ENCODE results near the gene SLC8A3. TPM values are rescaled to one million over a fixed set of nuclear protein-coding genes. Genes with fewer than 3 reads are reported as not detected.

Gene SLC8A3
- total and polyA plus RNA-seq, 9 of the 15 experiments (the other 6 are each of a cell fraction or from before 2014, with no cell fraction given), result not detected

DNA sequence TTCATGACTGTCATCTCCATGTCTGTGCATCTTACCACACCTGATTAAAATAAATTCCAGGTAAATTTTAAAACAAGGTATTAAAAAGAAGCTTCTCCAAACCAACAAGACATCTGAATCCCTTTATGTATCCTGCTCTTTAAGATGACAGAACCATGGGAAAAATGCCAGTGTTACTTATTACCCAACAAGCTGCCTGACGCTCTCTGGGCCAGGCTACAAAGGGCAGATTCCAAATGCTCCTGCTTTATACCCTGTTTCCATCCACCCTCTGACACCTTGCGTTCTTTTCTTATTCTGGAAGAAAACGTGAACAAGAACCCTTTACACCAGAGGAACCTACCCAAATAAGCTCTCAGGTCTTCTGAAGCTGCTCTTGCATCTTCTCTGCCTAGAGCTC lies 70.7 kb downstream of the SLC8A3 start:
- in situ Hi-C loops (cut with MboI) (no loop called here), intact Hi-C loops (cut with micrococcal nuclease) (no loop called here)
- Histone ChIP-seq H3K9me3 (replicated peaks; ENCODE audit: control insufficient read depth, insufficient read depth, low read depth, low read length) (no peaks in the 10 kb centered on the region), H4K20me1 (replicated peaks; ENCODE audit: control insufficient read depth, insufficient read depth, low read length) (no peaks in the 10 kb centered on the region), H2AFZ (ENCODE audit: low read depth, low read length) (no peak overlapping the region), H3K4me1 (replicated peaks in 1 of 2; ENCODE audit: control insufficient read depth in 2 of 2, insufficient read depth in 2 of 2, low read length in 2 of 2) (no peaks in the 10 kb centered on the region), H3K9ac (ENCODE audit: insufficient read depth in 1 of 2, low read depth in 2 of 2, low read length in 2 of 2) (no peak overlapping the region), H3K9me1 (ENCODE audit: control insufficient read depth, insufficient read depth, low read length) (no peaks in the 10 kb centered on the region), H3K4me3 (no peak overlapping the region), H3K36me3 (ENCODE audit: control insufficient read depth, insufficient read depth, low read length) (no peaks in the 10 kb centered on the region), H3K4me2 (ENCODE audit: insufficient read depth, low read length) (no peak overlapping the region), H3K27ac (ENCODE audit: extremely low read depth, low read depth, low read length) (no peak overlapping the region), H3K27me3 (ENCODE audit: control insufficient read depth in 2 of 2, insufficient read depth in 2 of 2, low read length in 2 of 2) (no peaks in the 10 kb centered on the region), H3K79me2 (ENCODE audit: control insufficient read depth, insufficient read depth, low read length) (no peaks in the 10 kb centered on the region)
- no TSS peak for BruUV-seq (replicated peaks)
- POLR2A ChIA-PET, result no interaction called here
- no peak for DNase-seq (ENCODE audit: extremely low read depth in 1 of 4, low spot score in 3 of 4)
- TF ChIP-seq FOXO4 (CRISPR knock-in tag; IDR thresholded peaks at IDR 0.05), result no peak
- no peak for TF ChIP-seq ZNF197 (CRISPR knock-in tag; IDR thresholded peaks at IDR 0.05; ENCODE audit: low read depth)
- TF ChIP-seq RBM25 (IDR thresholded peaks at IDR 0.05; ENCODE audit: low read depth, low read length, severe bottlenecking), result no peak
- no peak for TF ChIP-seq ATF7 (IDR thresholded peaks at IDR 0.05)
- TF ChIP-seq HEY1 (CRISPR knock-in tag; IDR thresholded peaks at IDR 0.05; ENCODE audit: borderline replicate concordance), result no peak
- TF ChIP-seq TAF15 (IDR thresholded peaks at IDR 0.05; ENCODE audit: low read depth, low read length), result no peak
- TF ChIP-seq STAT6 (CRISPR knock-in tag; IDR thresholded peaks at IDR 0.05), result no peak
- TF ChIP-seq ETV1 (tag; conservative IDR thresholded peaks at IDR 0.05; ENCODE audit: low read depth), result no peak
- TF ChIP-seq ZFP36 (IDR thresholded peaks at IDR 0.05; ENCODE audit: low read depth, low read length, partially characterized antibody), result no peak
- TF ChIP-seq ERF (CRISPR knock-in tag; IDR thresholded peaks at IDR 0.05), result no peak
- no peak for TF ChIP-seq PHF20 (IDR thresholded peaks at IDR 0.05; ENCODE audit: partially characterized antibody)
- no peak for TF ChIP-seq ZNF217 (CRISPR knock-in tag; IDR thresholded peaks at IDR 0.05)
- TF ChIP-seq CSDE1 (IDR thresholded peaks at IDR 0.05), result no peak
- TF ChIP-seq KAT2B (IDR thresholded peaks at IDR 0.05; ENCODE audit: low read depth, low read length), result no peak
- TF ChIP-seq RFX7 (CRISPR knock-in tag; IDR thresholded peaks at IDR 0.05), result no peak
- no peak for TF ChIP-seq ARID1B (IDR thresholded peaks at IDR 0.05)
- FAIRE-seq, result no peak
- 0% methylated on average over 3 of the region's 3 CpGs for WGBS (ENCODE audit: insufficient coverage, low coverage, missing lambda C conversion rate)
- CTCF ChIA-PET (ENCODE audit: low intra/inter-chr PET ratio), result no interaction called here
- no peak for ATAC-seq
